Measurements from ENCODE around the gene PARK7.

The PARK7 gene

GRCh38 chr1:7983086-7983778, 21.7 kb downstream of the PARK7 start:
- TF ChIP-seq CTCF (IDR thresholded peaks at IDR 0.05) = no peak

GRCh38 chr1:7984811-7985210, 23.3 kb downstream of the PARK7 start:
- no peak for TF ChIP-seq CTCF (IDR thresholded peaks at IDR 0.05)

- TF ChIP-seq CTCF (IDR thresholded peaks at IDR 0.05) = no peak
Observed at GRCh38 chr1:7985851-7986612, 24.5 kb downstream of the PARK7 start.

GRCh38 chr1:7987528-7987927, 26.0 kb downstream of the PARK7 start:
- no peak for TF ChIP-seq CTCF (IDR thresholded peaks at IDR 0.05)

GRCh38 chr1:7988576-7988975, 27.1 kb downstream of the PARK7 start:
- no peak for TF ChIP-seq CTCF (IDR thresholded peaks at IDR 0.05)

- no peak for TF ChIP-seq CTCF (IDR thresholded peaks at IDR 0.05)
Observed at GRCh38 chr1:7989762-7990428, 28.4 kb downstream of the PARK7 start.

- TF ChIP-seq CTCF (IDR thresholded peaks at IDR 0.05) = no peak
Observed at GRCh38 chr1:7991504-7992440, 30.3 kb downstream of the PARK7 start.
